HG03432 (cell line): ENCODE data around the gene ZNF441.
"Not testable (repeated sequence)": the region's sequence is repeated elsewhere in the genome, so short reads cannot be mapped to it uniquely, and the experiment has no call there.

Source experiments
- ATAC-seq: cut with Tn5 transposase; IDR thresholded peaks from one replicate; pipeline ENCODE4 v1.9.1; 2021; ENCODE audit warnings: mild to moderate bottlenecking, moderate library complexity; ENCODE audit not compliant: unreplicated experiment

ZNF441 gene

GRCh38 chr19:11766597-11767591 lies at the start of gene ZNF441:
Gene ZNF441, plus strand, starts transcription at chr19:11767000. Its CDS starts 194 bp downstream, at chr19:11767194.
- ATAC-seq = peak; percentile 91

- ATAC-seq = no peak
Measured at GRCh38 chr19:11721681-11722080, 45.1 kb upstream of the ZNF441 start.

- ATAC-seq = no peak
Measured at GRCh38 chr19:11722414-11722813, 44.4 kb upstream of the ZNF441 start.

- ATAC-seq = no peak
Measured at GRCh38 chr19:11729586-11729985, 37.2 kb upstream of the ZNF441 start.

GRCh38 chr19:11735375-11735774 lies 31.4 kb upstream of the ZNF441 start:
- no peak for ATAC-seq

GRCh38 chr19:11736696-11737095 lies 30.1 kb upstream of the ZNF441 start:
- ATAC-seq = no peak

- ATAC-seq = peak; percentile 46
Measured at GRCh38 chr19:11737964-11738745, 28.6 kb upstream of the ZNF441 start.

GRCh38 chr19:11738746-11739620 lies 27.8 kb upstream of the ZNF441 start, which contains the start of gene ZNF823:
Gene ZNF823, minus strand, starts transcription at chr19:11738946. Its CDS starts 127 bp downstream, at chr19:11738819.
- peak; percentile 84 for ATAC-seq

GRCh38 chr19:11745869-11746268 lies 20.9 kb upstream of the ZNF441 start:
- ATAC-seq = no peak

- no peak for ATAC-seq
Measured at GRCh38 chr19:11747277-11747676, 19.5 kb upstream of the ZNF441 start.

GRCh38 chr19:11749751-11750150 lies 17.0 kb upstream of the ZNF441 start:
- no peak for ATAC-seq

GRCh38 chr19:11752244-11752736 lies 14.5 kb upstream of the ZNF441 start:
- ATAC-seq = no peak

GRCh38 chr19:11754663-11755062 lies 12.1 kb upstream of the ZNF441 start:
- no peak for ATAC-seq

- no peak for ATAC-seq
Measured at GRCh38 chr19:11756965-11757364, 9.8 kb upstream of the ZNF441 start.

GRCh38 chr19:11759805-11760204 lies 7.0 kb upstream of the ZNF441 start:
- no peak for ATAC-seq

GRCh38 chr19:11763117-11763516 lies 3.7 kb upstream of the ZNF441 start:
- no peak for ATAC-seq

- ATAC-seq = no peak
Measured at GRCh38 chr19:11763611-11764010, 3.2 kb upstream of the ZNF441 start.

GRCh38 chr19:11767633-11768133 lies 883 bp downstream of the ZNF441 start:
- peak; percentile 30 for ATAC-seq

GRCh38 chr19:11769995-11770394 lies 3.2 kb downstream of the ZNF441 start:
- no peak for ATAC-seq

GRCh38 chr19:11771520-11771919 lies 4.7 kb downstream of the ZNF441 start:
- ATAC-seq = not testable (repeated sequence)
